H1 (cell line): Measurements from ENCODE around the gene PSMB5.

Source experiments
- CTCF ChIP-seq, 3 experiments: IDR thresholded peaks; 1 replicate in 2 of 3; 2 replicates in 1 of 3; pipeline versions ENCODE4 v1.5.1 to v1.6.1; 2011; ENCODE audit warnings: low read length in 3 of 3, mild to moderate bottlenecking in 3 of 3, inconsistent platforms in 2 of 3, low read depth in 1 of 3, moderate library complexity in 1 of 3; ENCODE audit not compliant: insufficient read depth in 1 of 3; ENCODE audit errors: control extremely low read depth in 1 of 3
- POLR2A ChIP-seq, 2 experiments: IDR thresholded peaks; 1 replicate in 1 of 2; 2 replicates in 1 of 2; pipeline ENCODE4 v1.6.1; 2011; ENCODE audit warnings: low read depth in 2 of 2, low read length in 2 of 2, mild to moderate bottlenecking in 2 of 2; ENCODE audit errors: control extremely low read depth in 1 of 2
- POLR2AphosphoS5 ChIP-seq: IDR thresholded peaks from 2 replicates; pipeline ENCODE4 v1.6.1; 2011; ENCODE audit warnings: low read depth, low read length
- USF2 ChIP-seq: IDR thresholded peaks from 2 replicates; pipeline ENCODE4 v1.6.1; 2011; ENCODE audit warnings: low read length, improper control_type of control experiment

- TF ChIP-seq USF2 = no peak
- TF ChIP-seq POLR2A (IDR thresholded peaks at IDR 0.05; ENCODE audit: control extremely low read depth in 1 of 2, low read depth in 2 of 2, low read length in 2 of 2) = no peak; a peak in 1 of 3 replicates
- TF ChIP-seq POLR2AphosphoS5 = no peak
- TF ChIP-seq CTCF (IDR thresholded peaks at IDR 0.05; ENCODE audit: control extremely low read depth in 1 of 3, insufficient read depth in 1 of 3, low read depth in 1 of 3, low read length in 3 of 3) = no peak
Observed at GRCh38 chr14:23033801-23034497, 751 bp downstream of the PSMB5 start.
